NT2/D1 (cell line): ENCODE data around the gene TOPBP1.

Experiments used
- DNase-seq: peaks from one replicate; pipeline ENCODE4 v3.0.0-alpha.2; 2011; ENCODE audit warnings: low read depth, low spot score
- H3K27me3 ChIP-seq: 2 replicates; pipeline ENCODE4 v1.6.0; 2011; ENCODE audit warnings: mild to moderate bottlenecking; ENCODE audit not compliant: insufficient read length, insufficient read depth
- H3K36me3 ChIP-seq: 2 replicates; pipeline ENCODE4 v1.6.1; 2011; ENCODE audit warnings: mild to moderate bottlenecking, low read length, mixed read lengths; ENCODE audit not compliant: insufficient read depth, insufficient read length
- H3K4me1 ChIP-seq: 2 replicates; pipeline ENCODE4 v1.5.1; 2011; ENCODE audit not compliant: insufficient read depth, insufficient read length
- H3K4me3 ChIP-seq: 2 replicates; pipeline ENCODE4 v1.5.1; 2011; ENCODE audit warnings: low read depth; ENCODE audit not compliant: insufficient read length
- H3K9ac ChIP-seq: 2 replicates; pipeline ENCODE4 v1.6.0; 2011; ENCODE audit warnings: low read depth; ENCODE audit not compliant: insufficient read length
- H3K9me3 ChIP-seq: 2 replicates; pipeline ENCODE4 v1.5.1; 2011; ENCODE audit warnings: mild to moderate bottlenecking, low read length; ENCODE audit not compliant: insufficient read depth
- SUZ12 ChIP-seq: IDR thresholded peaks from 2 replicates; pipeline ENCODE4 v1.6.1; 2011; ENCODE audit not compliant: insufficient read length, insufficient read depth; ENCODE audit errors: extremely low read depth
- YY1 ChIP-seq: IDR thresholded peaks from 2 replicates; pipeline ENCODE4 v1.6.1; 2011; ENCODE audit not compliant: insufficient read length, insufficient read depth
- ZNF274 ChIP-seq: IDR thresholded peaks from 2 replicates; pipeline ENCODE4 v1.6.1; 2011; ENCODE audit warnings: mild to moderate bottlenecking, low read depth, low read length

Gene TOPBP1

GRCh38 chr3:133655731-133656515 lies 5.8 kb downstream of the TOPBP1 start:
- H3K9ac ChIP-seq, result no peak overlapping the region
- H3K27me3 ChIP-seq, result no peaks in the 10 kb centered on the region
- no peak for DNase-seq
- TF ChIP-seq YY1 (no peak), ZNF274 (no peak), SUZ12 (no peak)
- H3K36me3 ChIP-seq, result peaks cover 92% of the 10 kb centered on the region
- H3K4me1 ChIP-seq, result no peaks in the 10 kb centered on the region
- no peak overlapping the region for H3K4me3 ChIP-seq
- H3K9me3 ChIP-seq, result no peaks in the 10 kb centered on the region

DNA sequence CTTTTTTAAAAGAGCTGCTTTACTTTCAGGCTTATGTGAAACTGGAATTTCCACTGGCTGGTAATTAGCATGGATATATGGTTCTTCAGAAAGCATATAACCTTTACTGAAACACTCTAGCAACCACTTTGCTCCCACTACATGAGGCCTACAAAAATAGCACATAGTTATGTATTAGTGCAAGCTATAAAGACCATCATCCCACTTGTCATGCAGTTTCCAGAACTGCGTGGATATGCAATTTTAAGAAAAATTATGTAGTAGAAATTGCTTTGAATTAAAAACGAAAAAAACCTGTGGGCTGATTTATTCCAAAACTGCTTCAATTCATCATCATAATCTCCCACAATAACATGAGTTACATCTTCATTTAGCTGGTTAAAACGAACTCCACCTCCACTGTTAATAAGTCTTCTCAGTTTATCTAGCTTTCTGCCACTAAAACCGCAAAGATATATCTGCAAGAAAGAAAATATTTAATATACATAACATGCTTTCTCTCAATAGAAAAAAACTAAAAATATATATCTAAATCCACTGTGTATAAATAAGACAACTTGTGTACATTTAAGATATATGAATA lies 12.2 kb downstream of the TOPBP1 start:
- Histone ChIP-seq H3K4me1 (no peaks in the 10 kb centered on the region), H3K27me3 (no peaks in the 10 kb centered on the region), H3K4me3 (no peak overlapping the region), H3K36me3 (peaks cover 93% of the 10 kb centered on the region), H3K9ac (no peak overlapping the region), H3K9me3 (no peaks in the 10 kb centered on the region)
- TF ChIP-seq ZNF274 (no peak), YY1 (no peak), SUZ12 (no peak)
- DNase-seq, result no peak

DNA sequence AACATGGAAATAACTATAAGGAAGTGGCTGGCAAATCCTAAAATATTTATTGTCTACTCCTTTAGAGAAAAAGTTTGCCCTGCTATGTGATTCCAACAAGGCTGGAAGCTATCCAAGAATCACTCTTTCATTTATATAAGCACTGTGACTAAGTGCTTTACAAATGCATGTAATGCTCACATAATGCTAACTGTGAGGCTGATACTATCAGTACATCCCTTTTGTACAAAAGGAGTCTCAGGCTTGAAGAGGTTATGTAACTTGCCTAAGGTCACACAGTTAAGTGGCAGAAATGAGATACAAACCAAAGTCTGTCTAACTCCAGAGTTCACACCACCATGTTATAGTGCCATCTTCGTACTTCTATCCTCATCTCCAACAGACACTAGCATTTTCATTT lies 17.0 kb downstream of the TOPBP1 start:
- no peak overlapping the region for H3K4me3 ChIP-seq
- H3K27me3 ChIP-seq, result no peaks in the 10 kb centered on the region
- no peak for DNase-seq
- H3K4me1 ChIP-seq, result no peaks in the 10 kb centered on the region
- TF ChIP-seq SUZ12, result no peak
- no peak for TF ChIP-seq ZNF274
- TF ChIP-seq YY1, result no peak
- H3K9me3 ChIP-seq, result no peaks in the 10 kb centered on the region
- no peak overlapping the region for H3K9ac ChIP-seq
- H3K36me3 ChIP-seq, result peaks cover 96% of the 10 kb centered on the region

DNA sequence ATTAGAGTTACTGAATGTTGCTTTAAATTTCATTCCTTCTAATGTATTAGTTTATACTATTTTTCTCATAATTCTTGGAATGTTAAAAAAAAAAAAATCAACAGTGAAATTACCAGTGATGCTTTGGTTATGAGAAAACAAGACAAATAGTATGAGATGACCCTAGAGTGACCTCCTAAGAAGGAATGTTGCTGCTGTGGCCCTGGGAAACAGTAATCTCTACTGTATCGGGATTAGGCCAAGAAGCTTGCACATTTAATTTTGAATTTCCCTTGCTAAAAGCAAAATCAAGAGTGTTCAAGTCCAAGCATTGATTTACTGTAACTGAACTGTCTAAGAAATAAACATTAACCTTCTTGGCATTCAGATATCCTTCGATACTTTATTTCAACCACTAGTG lies 18.1 kb downstream of the TOPBP1 start:
- TF ChIP-seq SUZ12 (no peak), YY1 (no peak), ZNF274 (no peak)
- H3K36me3 ChIP-seq, result peaks cover 95% of the 10 kb centered on the region

GRCh38 chr3:133641254-133641653 lies 20.5 kb downstream of the TOPBP1 start:
- Histone ChIP-seq H3K36me3 (peaks cover 95% of the 10 kb centered on the region), H3K27me3 (no peaks in the 10 kb centered on the region), H3K4me3 (no peak overlapping the region), H3K4me1 (no peaks in the 10 kb centered on the region), H3K9ac (no peak overlapping the region), H3K9me3 (no peaks in the 10 kb centered on the region)
- DNase-seq, result no peak
- TF ChIP-seq ZNF274 (no peak), YY1 (no peak), SUZ12 (no peak)

More for the DNA sequence above, 18.1 kb downstream of the TOPBP1 start:
- no peak overlapping the region for H3K9ac ChIP-seq
- no peak for DNase-seq
- no peaks in the 10 kb centered on the region for H3K9me3 ChIP-seq
- H3K4me1 ChIP-seq, result no peaks in the 10 kb centered on the region
- no peaks in the 10 kb centered on the region for H3K27me3 ChIP-seq
- no peak overlapping the region for H3K4me3 ChIP-seq

DNA sequence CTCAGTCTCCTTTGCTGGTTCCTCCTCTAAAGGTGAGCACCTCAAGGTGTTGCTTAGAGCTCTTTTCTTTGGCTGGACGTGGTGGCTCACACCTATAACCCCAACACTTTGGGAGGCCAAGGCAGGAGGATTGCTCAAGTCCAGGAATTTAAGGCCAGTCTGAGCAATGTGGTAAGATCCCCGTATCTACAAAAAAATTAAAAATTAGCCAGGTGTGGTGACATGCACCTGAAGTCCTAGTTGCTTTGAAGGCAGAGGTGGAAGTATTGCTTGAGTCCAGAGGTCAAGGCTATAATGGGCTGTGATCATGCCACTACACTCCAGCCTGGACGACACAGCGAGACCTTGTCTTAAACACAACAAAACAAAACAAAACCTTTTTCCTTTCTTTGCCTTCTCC lies 28.3 kb downstream of the TOPBP1 start:
- Histone ChIP-seq H3K36me3 (peaks cover 87% of the 10 kb centered on the region), H3K4me3 (no peak overlapping the region)
- no peak for TF ChIP-seq YY1
- TF ChIP-seq SUZ12, result no peak
- no peak for TF ChIP-seq ZNF274

DNA sequence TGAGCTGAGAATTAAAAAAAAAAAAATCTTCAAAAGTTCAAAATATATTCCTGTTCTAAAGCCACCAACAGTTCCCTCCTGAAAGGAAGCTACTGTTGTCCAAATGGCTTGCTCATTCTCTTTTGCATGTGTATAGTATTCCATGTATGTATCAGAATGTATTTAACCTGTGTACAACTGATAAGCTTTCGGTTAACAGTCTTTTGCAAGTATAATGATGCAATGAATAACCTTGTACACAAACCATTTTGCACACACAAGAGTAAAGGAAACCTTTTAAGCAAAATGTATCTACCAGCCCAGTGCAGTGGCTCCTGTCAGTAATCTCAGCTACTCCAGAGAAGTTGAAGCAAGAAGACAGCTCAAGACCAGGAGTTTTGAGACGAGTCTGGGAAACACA lies 32.6 kb downstream of the TOPBP1 start:
- H3K36me3 ChIP-seq, result peaks cover 92% of the 10 kb centered on the region
- no peaks in the 10 kb centered on the region for H3K27me3 ChIP-seq
- H3K4me3 ChIP-seq, result no peak overlapping the region
- no peaks in the 10 kb centered on the region for H3K9me3 ChIP-seq
- H3K9ac ChIP-seq, result no peak overlapping the region
- no peaks in the 10 kb centered on the region for H3K4me1 ChIP-seq
- TF ChIP-seq ZNF274 (no peak), SUZ12 (no peak), YY1 (no peak)
- no peak for DNase-seq

More for the DNA sequence above, 28.3 kb downstream of the TOPBP1 start:
- no peak for DNase-seq
- Histone ChIP-seq H3K4me1 (no peaks in the 10 kb centered on the region), H3K9ac (no peak overlapping the region), H3K9me3 (no peaks in the 10 kb centered on the region), H3K27me3 (no peaks in the 10 kb centered on the region)
